ENCODE results near the gene PRKG1.
"Not testable (repeated sequence)": the region's sequence is repeated elsewhere in the genome, so short reads cannot be mapped to it uniquely, and the experiment has no call there.

Gene PRKG1

DNA sequence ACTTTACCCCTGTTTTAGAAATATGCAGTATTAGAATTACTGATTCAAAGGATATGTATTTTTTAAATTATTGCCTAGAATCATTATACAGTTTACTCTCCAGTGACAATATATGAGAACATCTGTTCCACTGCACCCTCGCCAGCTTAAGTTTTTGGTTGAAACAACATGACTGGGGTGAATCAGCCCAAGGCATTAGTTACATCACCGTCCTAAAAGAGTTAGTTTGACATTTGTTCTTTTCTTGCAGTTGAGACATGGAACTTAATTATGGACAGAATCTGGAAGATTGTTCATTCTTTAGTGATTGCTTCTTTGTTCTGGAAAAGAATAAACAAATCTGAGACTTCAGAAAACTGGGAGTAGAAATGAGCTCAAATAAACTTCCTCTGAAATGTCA is 1072.5 kb downstream of the PRKG1 start:
- DNase-seq (ENCODE audit: extremely low spot score, insufficient read length, low read depth) (no peak), FAIRE-seq (no peak)

DNA sequence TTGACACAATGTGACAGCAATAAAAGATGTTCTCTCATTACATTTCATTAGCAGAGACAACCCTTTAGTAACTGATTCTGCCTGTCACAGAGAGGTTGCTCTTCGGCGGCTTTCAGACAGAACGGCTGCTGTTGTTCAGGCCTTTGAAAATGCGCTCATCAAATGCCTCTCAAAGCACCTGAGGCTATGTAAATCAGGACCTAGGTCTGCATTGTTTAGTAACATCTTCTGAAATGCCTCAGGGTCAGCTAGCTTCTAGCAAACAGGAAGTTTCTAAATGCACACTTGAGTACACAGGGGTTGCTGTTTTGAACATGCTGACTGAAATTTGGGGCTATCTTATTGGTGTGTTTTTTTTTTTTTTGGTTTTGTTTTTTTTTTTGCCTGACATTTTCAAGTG is 1096.5 kb downstream of the PRKG1 start:
- no peak for FAIRE-seq

DNA sequence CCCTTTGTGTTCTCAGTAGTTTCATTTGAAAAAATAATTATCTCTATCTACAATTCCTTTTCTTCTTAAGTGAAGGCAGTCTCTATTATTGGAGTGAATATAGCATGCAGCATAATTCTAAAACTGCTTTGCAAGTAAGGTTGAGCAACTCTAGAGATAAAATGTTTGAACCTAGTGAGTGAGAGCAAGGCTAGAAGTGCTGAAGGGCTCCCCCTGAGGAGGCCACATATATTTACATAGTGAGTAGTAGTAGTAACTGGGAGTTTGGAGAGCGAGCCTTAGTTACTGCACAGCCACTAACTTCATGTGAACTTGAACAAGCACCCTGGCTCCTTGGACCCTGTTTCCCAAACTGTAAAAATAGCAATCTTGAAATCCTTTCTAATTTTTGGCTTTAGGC is 1098.3 kb downstream of the PRKG1 start:
- no peak for FAIRE-seq
- no peak for DNase-seq (ENCODE audit: extremely low spot score, insufficient read length, low read depth)

More for the DNA sequence above, 1096.5 kb downstream of the PRKG1 start:
- no peak for DNase-seq (ENCODE audit: extremely low spot score, insufficient read length, low read depth)

DNA sequence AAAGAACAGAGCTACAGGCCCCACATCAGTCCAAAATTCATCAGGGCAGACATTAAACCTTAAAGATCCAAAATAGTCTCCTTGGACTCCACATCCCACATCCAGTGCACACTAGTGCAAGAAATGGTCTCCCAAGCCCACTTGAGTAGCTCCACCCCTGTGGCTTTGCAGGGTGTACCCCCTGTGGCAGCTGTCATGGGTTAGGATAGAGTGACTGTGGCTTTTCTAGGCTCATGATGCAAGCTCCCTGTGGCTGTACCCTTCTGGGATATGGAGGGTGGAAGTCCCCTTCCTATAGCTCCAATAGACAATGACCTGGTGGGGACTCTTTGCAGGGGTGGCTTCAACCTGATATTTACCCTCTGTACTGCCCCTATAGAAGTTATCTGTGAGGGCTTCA is 1111.0 kb downstream of the PRKG1 start:
- FAIRE-seq (no peak), DNase-seq (ENCODE audit: extremely low spot score, insufficient read length, low read depth) (no peak)

DNA sequence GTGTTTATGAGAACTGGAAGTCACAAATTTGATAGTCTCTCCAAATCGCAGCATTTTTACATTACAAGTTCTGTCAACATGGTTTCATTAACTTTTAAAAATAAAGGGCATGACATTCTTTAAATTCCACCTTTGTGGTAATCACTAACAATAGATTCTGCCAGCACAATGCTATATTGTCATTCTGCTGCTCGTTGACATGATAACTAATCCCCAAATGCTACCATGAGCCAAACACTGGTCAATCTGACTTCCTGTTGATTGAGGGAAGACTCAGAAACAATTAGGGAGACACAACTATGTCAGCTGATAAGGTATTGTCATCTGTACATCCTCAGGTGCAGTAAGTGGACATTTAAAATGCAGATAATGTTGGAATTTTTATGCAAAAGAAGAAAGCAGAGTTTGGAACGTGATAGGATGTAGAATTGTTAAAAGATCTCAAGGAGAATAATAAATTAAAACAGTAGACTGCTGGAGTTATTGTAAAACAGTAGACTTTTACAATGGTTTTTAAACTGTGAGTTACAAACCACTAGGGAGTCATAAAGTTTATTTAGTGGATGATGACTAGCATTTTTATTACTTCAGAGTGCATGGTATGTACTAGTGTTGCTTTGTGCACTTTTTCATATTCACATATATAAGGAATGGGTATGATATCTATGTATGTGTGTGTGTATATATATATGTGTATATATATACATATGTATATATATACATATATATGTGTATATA is 1113.4 kb downstream of the PRKG1 start:
- FAIRE-seq (no peak), DNase-seq (ENCODE audit: extremely low spot score, insufficient read length, low read depth) (no peak)

DNA sequence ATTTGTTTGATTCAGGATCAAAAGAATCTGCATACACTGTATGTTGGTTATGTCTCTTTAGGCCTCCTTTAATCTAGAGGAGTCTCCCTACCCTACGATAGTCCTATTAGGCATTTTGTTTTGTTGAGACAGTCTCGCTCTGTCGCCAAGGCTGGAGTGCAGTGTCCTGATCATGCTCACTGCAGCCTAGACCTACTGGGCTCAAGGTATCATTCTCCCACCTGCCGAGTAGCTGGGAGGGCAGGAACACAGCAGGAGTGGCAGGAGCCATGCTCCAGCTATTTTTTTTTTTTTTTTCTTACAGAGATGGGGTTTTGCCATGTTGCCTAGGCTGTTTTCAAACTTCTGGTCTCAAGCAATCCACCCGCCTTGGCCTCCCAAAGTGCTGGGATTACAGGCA is 1116.8 kb downstream of the PRKG1 start:
- DNase-seq (ENCODE audit: extremely low spot score, insufficient read length, low read depth) (no peak), FAIRE-seq (no peak)

DNA sequence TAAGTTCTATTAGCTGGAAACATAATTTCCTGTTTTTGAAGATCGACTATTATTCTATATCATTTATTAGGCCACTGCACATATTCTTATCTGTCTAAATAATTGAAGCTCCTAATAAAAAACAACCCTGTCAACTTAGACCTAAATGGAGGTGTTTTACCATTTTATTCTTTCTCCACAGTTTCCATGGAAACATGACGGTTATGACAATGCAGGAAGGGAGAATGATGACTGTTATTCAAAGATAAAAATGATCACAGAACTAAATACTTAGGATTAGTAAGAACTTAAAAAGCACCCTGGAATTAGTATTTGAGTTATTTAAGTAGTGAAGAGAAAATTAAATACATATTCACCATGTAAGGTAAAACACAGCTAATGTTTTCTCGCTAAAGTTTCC is 1119.9 kb downstream of the PRKG1 start:
- FAIRE-seq, result no peak
- DNase-seq (ENCODE audit: extremely low spot score, insufficient read length, low read depth), result no peak

DNA sequence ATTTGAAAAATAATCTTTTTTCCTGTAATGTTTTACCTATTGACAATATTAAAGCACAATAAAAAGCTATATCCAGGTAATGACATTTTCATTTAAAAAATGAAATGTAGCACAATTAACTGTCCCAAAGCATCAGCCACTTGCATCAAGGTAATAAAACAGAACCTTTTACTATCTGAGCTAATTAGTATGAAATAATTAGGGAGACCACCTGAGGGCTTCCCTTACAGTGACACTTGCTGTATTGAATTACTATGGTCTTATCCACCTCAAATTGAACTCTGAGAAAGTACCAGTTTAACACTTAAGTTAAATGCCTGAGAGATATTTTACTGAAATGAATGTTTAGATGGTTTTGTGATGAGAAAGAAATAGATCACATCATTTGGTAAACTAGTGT is 1120.4 kb downstream of the PRKG1 start:
- DNase-seq (ENCODE audit: extremely low spot score, insufficient read length, low read depth) (no peak), FAIRE-seq (no peak)

DNA sequence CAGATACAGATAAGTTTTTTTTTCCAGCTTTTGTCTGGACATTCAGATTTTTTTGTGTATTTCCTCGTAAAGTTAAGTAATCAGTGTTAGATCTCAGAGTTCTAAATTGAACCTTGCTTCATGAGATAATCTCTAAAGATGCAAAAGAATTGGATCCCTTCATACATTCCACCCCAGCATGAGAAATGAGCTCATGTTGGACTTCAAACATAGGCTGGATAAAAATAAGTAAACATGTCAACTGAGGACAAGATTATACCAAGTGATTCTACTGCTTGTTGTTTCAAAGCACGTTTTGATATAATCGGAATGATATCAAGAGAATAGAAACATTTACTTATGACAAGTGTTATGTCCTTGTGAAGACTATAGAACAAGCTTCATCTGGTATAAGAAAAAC is 1122.8 kb downstream of the PRKG1 start:
- FAIRE-seq (no peak), DNase-seq (ENCODE audit: extremely low spot score, insufficient read length, low read depth) (no peak)

DNA sequence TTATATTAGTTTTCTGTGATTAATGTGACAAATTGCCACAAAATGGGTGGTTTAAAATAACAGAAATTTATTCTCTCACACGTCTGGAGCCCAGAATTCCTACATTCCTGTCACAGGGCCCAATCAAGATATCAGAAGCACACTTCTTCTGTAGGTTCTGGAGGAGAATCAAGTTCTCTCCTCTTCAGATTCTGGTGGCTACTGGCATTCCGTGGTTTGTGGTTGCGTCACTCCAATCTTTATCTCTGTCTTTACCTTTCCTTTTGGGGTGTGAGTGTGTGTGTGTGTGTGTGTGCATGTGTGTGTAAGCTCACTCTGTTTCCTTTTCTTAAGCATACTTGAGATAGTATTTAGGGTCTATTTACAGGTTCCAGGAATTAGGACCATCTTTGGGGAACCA is 1124.3 kb downstream of the PRKG1 start:
- no peak for DNase-seq (ENCODE audit: extremely low spot score, insufficient read length, low read depth)

DNA sequence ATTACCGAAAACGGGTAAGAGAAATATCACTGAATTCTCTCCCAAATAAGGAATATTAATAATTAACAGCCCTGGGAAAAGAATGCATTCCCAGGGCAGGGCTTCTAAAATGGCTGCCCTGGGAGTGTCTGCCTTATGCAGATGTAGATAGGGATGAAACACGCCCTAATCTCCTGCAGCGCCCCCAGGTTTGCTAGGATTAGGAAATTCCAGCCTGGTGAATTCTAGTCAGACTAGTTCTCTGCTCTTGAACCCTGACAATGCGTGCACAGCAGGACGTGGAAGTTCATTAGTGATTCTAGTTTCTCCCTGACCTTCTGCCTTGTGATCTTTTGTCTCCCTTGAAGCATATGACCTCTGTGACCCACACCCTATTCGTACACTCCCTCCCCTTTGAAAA is 1130.6 kb downstream of the PRKG1 start:
- not testable (repeated sequence) for DNase-seq (ENCODE audit: extremely low spot score, insufficient read length, low read depth); FAIRE-seq

More for the DNA sequence above, 1124.3 kb downstream of the PRKG1 start:
- FAIRE-seq, result no peak

DNA sequence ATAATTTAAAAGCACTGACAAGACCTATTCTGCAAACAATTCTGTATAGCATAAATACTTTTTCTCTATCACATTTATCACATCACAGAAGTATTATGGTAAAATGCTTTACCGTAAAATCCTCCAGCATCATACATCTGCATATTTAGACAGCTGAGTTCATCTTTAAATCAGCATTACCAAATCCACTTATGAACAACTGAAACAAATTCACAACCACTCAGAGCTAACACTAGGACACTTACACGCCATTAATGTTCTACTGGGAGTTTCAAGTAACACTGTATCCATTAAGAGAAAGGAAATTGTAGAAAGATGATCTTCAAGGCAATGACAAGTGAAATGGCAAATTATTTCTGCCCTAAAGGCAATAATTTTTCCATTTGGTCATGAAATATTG is 1134.1 kb downstream of the PRKG1 start:
- DNase-seq (ENCODE audit: extremely low spot score, insufficient read length, low read depth) (no peak), FAIRE-seq (no peak)

DNA sequence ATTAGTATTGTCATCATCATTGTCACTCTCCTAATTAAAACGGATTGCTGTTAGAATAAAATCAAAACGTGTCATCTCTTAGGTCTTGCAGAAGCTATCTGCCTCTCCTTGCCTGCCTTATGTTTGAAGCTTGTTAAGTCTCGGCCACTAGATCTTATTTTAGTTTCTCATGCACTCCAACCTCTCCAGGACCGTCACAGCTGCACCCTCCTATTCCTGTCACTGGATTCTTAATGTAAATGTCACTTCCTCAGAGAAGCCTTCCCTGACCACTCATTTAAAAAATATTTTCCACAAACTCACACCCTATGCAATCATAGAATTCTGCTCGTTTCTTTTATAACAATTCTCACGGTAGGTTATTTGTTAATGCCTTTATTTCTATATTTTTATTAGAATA is 1135.9 kb downstream of the PRKG1 start:
- FAIRE-seq (no peak), DNase-seq (ENCODE audit: extremely low spot score, insufficient read length, low read depth) (no peak)

DNA sequence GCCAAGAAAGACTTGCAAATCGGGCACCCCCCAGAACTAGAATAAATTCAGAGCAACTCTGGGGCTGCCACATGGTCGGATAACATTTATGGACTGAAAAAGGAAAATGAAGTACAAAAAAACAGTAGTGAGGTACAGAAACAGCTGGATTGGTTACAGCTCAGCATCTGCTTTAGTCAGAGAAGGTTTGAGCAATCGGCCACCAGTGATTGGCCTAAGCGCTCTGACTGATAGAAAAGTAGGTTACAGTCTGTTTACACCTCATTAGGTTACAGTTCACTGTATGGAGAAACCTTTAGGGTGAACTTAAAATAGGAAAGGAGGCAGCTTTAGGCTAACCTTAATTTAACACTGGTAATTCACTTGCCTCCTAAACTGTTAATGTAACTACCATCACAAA is 1137.8 kb downstream of the PRKG1 start:
- DNase-seq (ENCODE audit: extremely low spot score, insufficient read length, low read depth) (no peak), FAIRE-seq (no peak)

DNA sequence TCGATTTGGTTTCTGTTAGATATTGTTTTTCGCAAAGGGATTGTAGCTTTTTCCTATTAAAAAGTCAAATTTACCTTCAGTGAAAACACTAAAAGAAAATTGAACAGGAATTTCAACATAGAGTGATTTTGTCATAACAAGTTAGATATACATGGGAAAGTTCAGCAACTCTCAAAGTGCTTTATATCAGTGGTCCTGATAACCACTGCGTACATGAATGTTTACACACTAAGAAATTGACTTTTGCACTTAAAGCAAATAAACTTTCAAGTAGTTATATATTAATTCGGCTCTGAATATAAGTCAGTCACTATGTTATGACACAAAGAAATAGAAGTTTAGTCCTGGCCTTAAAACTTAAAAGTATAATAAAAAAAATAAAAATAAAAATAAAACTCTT is 1138.5 kb downstream of the PRKG1 start:
- FAIRE-seq, result no peak
- no peak for DNase-seq (ENCODE audit: extremely low spot score, insufficient read length, low read depth)

DNA sequence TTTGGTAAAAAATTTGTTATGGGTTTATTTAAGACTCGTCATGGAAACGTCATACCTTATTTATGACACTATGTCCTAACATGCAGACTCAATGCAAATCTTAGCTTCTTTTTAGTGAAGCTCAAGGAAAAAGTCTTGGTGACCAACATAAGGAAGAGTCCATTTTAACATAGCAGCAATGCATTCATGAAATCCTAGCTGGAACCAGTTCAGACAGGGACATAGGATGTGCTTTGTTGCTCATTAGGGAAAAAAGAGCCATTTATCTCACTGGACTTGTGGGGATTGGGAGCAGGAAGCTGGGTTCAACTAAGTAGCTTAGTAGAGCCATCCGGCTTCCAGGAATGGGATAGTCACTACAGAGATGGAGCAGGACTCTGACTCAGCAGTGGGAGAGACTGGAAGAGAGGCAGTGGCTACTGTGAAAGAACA is 1139.0 kb downstream of the PRKG1 start:
- FAIRE-seq (no peak), DNase-seq (ENCODE audit: extremely low spot score, insufficient read length, low read depth) (no peak)

DNA sequence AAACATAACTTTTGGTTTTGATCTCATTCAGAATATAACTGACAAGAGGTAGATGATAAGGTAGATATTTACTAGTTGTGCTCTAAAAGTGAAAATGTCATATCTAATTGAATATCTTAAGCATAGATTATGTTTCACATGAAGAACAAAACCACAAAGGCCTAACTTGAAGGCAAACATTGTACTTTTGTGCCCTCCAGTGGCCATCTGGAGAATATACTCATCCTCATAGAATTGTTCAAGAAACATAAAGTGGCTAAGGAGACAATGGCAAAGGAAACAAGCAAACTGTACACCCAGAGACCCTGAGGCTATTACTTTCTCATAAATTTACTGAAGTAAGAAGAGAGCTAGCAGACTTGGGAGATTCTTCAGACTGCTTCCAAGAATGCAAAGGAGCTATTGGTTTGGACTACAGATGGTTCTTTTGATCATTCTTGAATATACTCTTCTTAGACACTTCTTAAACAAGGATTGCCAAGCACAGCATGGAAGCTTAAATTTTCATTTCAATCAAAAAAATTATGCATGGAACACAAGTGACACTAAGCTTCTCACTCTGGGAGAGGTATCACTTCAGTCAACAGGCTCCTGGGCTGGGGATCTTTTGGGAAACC is 1141.6 kb downstream of the PRKG1 start:
- DNase-seq (ENCODE audit: extremely low spot score, insufficient read length, low read depth) (peak; percentile 15), FAIRE-seq (peak; percentile 81)

DNA sequence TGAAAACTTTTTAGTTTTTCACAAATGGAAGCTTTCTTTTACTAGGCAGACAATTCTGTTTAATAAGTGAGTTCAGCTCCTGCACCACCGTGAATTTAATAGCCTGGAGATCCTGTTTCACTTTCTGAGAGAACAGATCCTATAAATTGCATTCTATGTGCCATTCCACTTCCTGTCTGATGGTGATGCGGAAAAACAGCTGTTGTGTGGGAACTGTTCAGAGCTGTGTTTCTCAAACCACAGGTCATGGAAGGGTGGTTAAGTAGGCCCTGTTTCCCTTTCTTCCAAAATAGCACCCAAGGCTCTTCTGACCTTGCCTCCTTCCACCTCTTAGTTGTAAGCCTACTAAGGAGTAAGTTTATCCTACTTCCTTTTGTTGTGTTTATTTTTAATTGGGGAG is 1142.6 kb downstream of the PRKG1 start:
- DNase-seq (ENCODE audit: extremely low spot score, insufficient read length, low read depth) (no peak), FAIRE-seq (peak; percentile 80)

DNA sequence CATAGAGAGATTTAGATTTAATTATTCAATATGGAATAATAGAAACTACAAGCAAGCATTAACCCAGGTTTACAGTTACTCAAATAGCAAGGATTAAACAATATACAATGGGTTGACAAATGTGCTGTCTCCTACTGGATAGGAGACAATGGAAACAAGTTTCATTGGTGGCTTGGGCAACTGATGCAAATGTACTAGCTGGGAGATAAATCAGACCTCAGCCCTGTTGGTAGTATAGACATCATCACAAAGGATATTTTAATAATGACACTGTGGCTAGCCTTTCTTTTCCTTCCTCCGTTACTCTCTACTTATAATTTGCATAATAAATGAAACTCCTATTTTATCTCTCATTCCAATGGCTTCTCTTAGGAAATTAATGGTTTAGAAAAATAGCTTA is 1143.2 kb downstream of the PRKG1 start:
- DNase-seq (ENCODE audit: extremely low spot score, insufficient read length, low read depth) (no peak), FAIRE-seq (no peak)

DNA sequence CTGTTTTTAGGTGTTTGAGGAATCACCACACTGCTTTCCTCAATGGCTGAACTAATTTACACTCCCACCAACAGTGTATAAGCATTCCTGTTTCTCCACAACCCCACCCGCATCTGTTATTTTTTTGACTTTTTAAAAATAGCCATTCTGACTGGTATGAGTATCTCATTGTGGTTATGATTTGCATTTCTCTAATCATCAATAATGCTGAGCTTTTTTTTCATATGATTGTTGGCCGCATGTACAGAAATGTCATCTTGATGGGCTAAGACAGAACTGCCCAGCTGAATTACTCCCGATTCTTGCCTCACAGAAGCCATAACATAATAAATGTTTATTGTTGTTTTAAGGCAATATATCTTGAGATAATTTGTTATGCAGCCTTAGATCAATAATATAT is 1146.7 kb downstream of the PRKG1 start:
- FAIRE-seq, result no peak
- DNase-seq (ENCODE audit: extremely low spot score, insufficient read length, low read depth), result no peak

DNA sequence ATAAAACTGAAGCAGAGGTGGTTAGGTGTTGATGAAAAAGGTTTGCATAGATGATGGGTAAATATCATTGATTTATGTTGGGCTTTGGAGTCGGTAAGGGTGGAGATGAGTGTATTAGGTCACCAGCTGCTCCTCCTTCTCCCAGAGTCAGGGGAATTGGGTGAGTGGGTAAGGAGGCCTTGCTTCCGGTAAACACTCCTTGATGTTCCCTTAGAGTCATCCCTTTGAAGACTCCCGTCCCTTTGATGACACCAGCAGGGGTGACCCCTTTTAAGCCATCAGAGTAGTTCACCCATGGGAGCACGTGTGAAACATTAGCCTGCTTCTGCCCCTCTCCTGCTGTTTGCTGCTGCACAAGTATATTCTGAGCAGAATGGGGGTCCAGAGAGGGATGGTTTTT is 1147.6 kb downstream of the PRKG1 start:
- FAIRE-seq, result no peak
- DNase-seq (ENCODE audit: extremely low spot score, insufficient read length, low read depth), result no peak

All from GM18507 (cell line).